GM12874 (cell line): ENCODE data around the gene PIGR.

Experiments used
- TF ChIP-seq, protein P1 (sequence below): IDR thresholded peaks from 2 replicates; pipeline ENCODE4 v1.5.1; 2011; ENCODE audit warnings: low read depth, mild to moderate bottlenecking, control low read depth, low read length, moderate library complexity; ENCODE audit not compliant: insufficient read depth

PIGR gene

DNA sequence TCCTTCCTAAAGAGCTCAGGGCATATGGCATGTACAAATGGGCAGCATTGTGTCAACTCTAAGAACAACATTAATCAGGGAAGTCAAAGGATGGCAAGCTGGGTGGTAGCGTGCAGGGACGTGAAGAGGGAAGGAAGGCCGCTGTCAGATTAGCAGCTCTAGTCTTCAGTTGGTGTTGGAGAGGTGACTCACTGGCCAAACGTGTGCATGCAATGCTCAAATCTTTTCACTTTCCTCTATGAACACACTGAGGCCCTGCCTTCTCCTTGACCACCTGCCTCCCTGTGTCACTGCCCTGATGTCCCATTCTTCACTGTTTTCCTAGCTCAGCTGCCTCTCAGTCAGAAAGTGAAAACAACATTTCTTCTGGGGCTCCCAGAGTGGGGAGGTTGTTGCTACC, 5.9 kb upstream of the PIGR start:
- TF ChIP-seq, protein P1, sequence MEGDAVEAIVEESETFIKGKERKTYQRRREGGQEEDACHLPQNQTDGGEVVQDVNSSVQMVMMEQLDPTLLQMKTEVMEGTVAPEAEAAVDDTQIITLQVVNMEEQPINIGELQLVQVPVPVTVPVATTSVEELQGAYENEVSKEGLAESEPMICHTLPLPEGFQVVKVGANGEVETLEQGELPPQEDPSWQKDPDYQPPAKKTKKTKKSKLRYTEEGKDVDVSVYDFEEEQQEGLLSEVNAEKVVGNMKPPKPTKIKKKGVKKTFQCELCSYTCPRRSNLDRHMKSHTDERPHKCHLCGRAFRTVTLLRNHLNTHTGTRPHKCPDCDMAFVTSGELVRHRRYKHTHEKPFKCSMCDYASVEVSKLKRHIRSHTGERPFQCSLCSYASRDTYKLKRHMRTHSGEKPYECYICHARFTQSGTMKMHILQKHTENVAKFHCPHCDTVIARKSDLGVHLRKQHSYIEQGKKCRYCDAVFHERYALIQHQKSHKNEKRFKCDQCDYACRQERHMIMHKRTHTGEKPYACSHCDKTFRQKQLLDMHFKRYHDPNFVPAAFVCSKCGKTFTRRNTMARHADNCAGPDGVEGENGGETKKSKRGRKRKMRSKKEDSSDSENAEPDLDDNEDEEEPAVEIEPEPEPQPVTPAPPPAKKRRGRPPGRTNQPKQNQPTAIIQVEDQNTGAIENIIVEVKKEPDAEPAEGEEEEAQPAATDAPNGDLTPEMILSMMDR, result no peak

DNA sequence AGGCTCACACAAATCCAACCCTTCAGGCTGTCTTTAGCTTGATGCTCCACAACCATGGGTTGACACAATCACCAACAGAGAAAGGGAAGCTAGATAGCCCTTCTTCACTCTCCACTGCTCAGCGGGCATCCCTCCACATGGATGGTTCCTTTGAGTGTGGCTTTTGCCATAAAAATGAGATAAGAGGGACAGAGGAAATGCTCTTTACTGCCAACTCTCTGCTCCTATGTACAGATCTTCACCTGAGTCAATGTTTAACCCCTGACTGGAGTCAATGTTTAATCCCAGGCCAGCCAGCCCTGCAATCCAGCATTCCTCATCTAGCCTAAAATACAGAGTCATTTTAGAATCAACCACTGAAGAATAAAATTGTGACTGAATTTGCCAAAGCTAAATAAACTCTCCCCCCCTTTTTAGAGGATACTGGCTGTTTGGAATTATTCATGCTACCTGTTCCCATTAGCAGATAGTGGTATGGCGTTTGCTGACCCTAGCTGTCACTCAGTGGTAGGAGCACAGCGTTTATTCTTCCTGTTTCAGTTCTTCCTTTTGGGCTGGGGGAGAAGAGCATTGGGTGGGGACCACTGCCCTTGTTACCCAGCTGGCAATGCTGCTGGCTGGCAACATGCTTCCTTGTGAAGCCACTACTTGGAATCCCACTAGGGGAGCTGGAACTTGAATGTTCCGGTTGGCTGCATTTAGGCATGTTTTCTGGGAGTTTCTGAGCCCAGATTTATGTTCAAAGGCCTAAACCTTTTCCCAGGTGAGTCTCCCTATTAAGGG, 5.2 kb upstream of the PIGR start:
- TF ChIP-seq, protein P1, result no peak

DNA sequence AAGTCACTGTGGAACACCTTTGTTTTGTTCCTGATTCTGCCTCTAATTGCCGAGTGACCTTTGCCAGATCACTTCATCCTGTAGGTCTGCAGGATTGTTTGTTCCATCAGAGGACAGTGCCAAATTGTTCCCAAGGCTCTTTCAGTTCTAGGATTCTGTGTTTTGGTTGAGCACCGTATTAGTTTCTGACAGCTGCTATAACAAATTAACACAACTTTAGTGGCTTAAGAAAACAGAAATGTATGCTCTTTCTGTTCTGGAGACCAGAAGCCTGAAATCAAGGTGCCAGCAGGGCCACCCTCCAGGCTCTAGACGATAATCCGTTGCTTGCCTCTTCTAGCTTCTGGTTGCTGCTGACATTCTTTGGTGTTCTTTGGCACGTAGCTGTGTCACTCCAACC, 3.4 kb upstream of the PIGR start:
- TF ChIP-seq, protein P1, result no peak

DNA sequence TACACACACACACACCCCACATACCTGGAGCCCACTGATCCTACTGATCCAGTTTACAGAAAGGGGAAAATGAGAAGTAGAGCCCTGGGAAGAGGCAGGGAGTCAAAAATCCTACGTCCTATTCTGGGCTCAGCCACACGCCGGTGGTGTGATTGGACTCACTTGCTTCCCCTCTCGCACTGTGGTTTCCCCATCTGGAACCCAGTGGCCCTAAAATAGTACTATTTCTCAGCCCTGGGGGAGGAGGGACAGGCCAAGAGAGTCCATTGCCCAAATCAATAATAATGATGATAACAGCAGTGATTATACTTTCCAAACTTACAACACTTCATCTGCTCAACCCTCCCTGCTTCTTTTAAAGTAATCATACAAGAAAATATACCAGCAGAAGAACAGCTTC, 2.9 kb upstream of the PIGR start:
- TF ChIP-seq, protein P1, result no peak

DNA sequence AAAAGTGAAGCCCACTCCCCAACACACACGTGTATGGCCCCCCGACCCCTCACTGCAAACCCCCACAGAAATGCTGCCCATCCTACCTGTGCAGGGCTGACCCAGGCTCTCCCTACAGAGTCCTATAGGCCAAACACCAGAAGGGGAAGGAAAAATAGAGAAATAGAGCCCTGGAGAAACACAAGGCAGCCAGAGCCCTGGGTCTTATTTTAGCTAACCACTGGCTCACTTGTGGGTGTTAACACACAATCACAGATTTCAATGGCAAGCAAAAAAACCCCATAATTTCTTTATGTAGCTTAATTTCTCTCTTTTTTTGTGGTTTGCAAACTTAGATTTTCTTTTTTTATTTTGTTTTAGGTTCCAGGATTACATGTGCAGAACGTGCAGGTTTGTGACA, 989 bp upstream of the PIGR start:
- TF ChIP-seq, protein P1, result no peak

DNA sequence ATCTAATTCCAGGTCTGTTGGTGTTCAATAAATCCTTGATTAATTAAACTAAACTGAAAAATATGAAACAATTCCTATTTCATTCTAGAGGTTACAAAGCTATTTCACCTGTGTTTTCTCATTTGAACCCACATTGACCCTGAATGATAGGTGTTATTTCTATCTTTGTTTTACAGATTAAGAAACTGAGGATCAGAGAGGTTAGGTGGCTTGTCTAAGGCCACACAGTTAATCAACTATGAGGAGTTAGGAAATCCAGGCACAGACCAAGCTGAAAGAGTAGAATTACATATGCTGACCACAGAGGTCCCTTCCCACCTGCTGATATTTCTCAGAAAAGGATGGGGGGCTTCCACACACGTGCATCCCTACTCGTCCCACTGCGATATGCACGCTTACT, 487 bp downstream of the PIGR start:
- TF ChIP-seq, protein P1, result no peak

DNA sequence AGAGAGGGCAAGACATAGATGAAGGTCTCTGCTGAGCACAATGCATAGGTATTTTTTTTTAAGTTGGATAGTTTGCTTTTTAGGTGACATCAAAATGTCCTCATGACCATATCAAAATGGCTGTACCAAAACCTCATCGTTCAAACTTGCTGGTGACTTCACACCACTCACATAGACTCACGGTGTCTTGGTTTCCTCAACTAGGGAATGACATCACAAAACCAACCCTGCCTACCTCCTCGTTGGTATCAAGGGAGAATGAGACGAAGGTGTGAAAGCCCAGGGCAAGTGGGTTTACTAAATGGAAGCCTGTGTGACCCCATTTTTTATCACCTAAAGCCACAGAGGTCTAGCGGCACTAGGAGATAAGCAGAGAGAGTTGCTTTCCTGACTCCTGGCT, 1.6 kb downstream of the PIGR start:
- TF ChIP-seq, protein P1, result no peak
